Heart right ventricle (tissue), 16 donors: ENCODE measurements around the gene NEDD4L. TPM values are rescaled to one million over a fixed set of nuclear protein-coding genes. Genes with fewer than 3 reads are reported as not detected.
A peak's percentile ranks its signal among the peaks of the same experiment; 100 is the strongest.

ENCODE experiments used
- ATAC-seq, 8 donors: fragments of 200-7000 bp; cut with Tn5 transposase; one replicate each; pipeline ENCODE4 v1.9.1; 2020; ENCODE audit warnings: mild to moderate bottlenecking in 8 of 8, moderate library complexity in 8 of 8, moderate number of reproducible peaks in 1 of 8
- DNase-seq, 2 donors: peaks; one replicate each; pipeline ENCODE4 v3.0.0-alpha.2; 2020
- H3K27ac ChIP-seq, 10 donors: fragments of 200-600 bp; sonication (generic) in 2 of 10; one replicate each; pipeline versions ENCODE4 v1.5.0 to v1.8.0; 2020 to 2022; ENCODE audit warnings: mild to moderate bottlenecking in 3 of 10
- H3K27me3 ChIP-seq, 7 donors: fragments of 200-600 bp; one replicate each; pipeline ENCODE4 v1.8.0; 2021 to 2022; ENCODE audit warnings: mild to moderate bottlenecking in 2 of 7
- H3K36me3 ChIP-seq, 9 donors: fragments of 200-600 bp; sonication (generic) in 1 of 9; one replicate each; pipeline versions ENCODE4 v1.5.0 to v1.8.0; 2020 to 2022; ENCODE audit warnings: mild to moderate bottlenecking in 2 of 9
- H3K4me1 ChIP-seq, 9 donors: fragments of 200-600 bp; sonication (generic) in 1 of 9; one replicate each; pipeline versions ENCODE4 v1.5.0 to v1.8.0; 2020 to 2022; ENCODE audit warnings: mild to moderate bottlenecking in 4 of 9
- H3K4me3 ChIP-seq, 10 donors: fragments of 200-600 bp; sonication (generic) in 2 of 10; one replicate each; pipeline versions ENCODE4 v1.5.0 to v1.8.0; 2020 to 2022; ENCODE audit warnings: mild to moderate bottlenecking in 7 of 10, moderate library complexity in 2 of 10
- H3K9me3 ChIP-seq, 11 donors: fragments of 200-600 bp in 10 of 11; sonication (generic) in 2 of 11; one replicate each; pipeline versions ENCODE4 v1.5.0 to v1.8.0; 2013 to 2022; ENCODE audit warnings: mild to moderate bottlenecking in 2 of 11, control low read depth in 1 of 11, moderate library complexity in 1 of 11
- CTCF ChIP-seq, 9 donors: fragments of 200-600 bp; sonication (generic) in 2 of 9; IDR thresholded peaks; one replicate each; pipeline versions ENCODE4 v1.5.0 to v1.8.0; 2021 to 2022; ENCODE audit warnings: antibody characterized with exemption in 9 of 9, mild to moderate bottlenecking in 5 of 9, moderate library complexity in 1 of 9
- WGBS, 2 donors: extraction: QIAGEN DNeasy Blood & Tissue Kit; methylation state at CpG; one replicate each; pipeline ENCODE4 v1.1.7; 2013; ENCODE audit warnings: inconsistent platforms in 1 of 2; 5-methylcytosine and 5-hydroxymethylcytosine counted together
- intact Hi-C, 10 donors: fragments of 100-400 bp; cut with DNase I; formaldehyde crosslinking; loops; one replicate each; pipeline versions ENCODE4 v1.11.1 to v1.14.2; 2022
- polyA plus RNA-seq, 2 donors: library from polyadenylated mRNA; stranded (reverse); fragments of 200-250 nt; gene quantifications; one replicate each; pipeline ENCODE4 v1.2.3, GENCODE V29; 2013
- total RNA-seq, 10 donors: library from RNA; stranded (reverse); fragmentation: NEBNext Ultra II Directional in 3 of 10; extraction: Animal tissue kit (Norgen Biotek cat#: 25700) in 3 of 10; gene quantifications; one replicate each; pipeline versions ENCODE4 v1.2.1 to v1.2.4, GENCODE V29; 2021 to 2023
- donor health status: Arrhythmogenic right ventricular cardiomyopathy.
- donor health status: ischemic (EF 13 %, LVEDD 7.1; RV severe dilation, severe dysfunction).
- donor health status: healthy with polysubstance abuse.
- donor health status: DM: no; HTN: yes; CAD: no.
- donor health status: DM: no; HTN: no; CAD: no.
- donor health status: ischemic (EF 25% LVEDD 6.9; RV normal size, moderate dysfunction).
- donor health status: ischemic (EF 25% LVEDD 5.7; RV mildly dilated, moderate dysfunction).
- donor health status: healthy.
- donor health status: DM: yes; HTN: yes; CAD: no.
- donor health status: Ischemic cardiomyopathy.
- donor health status: ischemic (EF 35%, LVEDD 5.7; RV mildly dilated, moderate dysfunction).
- donor health status: nonischemic (EF 11% LVEDD 7.7; RV severe dilation, severe dysfunction).
- donor health status: DM: yes; HTN: yes; CAD: no.
- donor health status: PGD.
- donor health status: ischemic (EF 29% LVEDD 5.4; RV normal size, mild dysfunction).
- donor health status: nonischemic (EF 23%, LVEDD 6.1; RV moderate dilation, normal function).

Gene NEDD4L
- total and polyA plus RNA-seq, 12 donors, result 9.6 to 67.1 (median 49.4) TPM

- WGBS, 2 donors, result 4 to 8% methylated on average over 33 of the region's 33 CpGs
- ATAC-seq, result no peak
- intact Hi-C loops, result loop anchor here in 9 of 10 donors (2.0 to 10.0 kb wide), 8 partner anchors 72 to 421 kb away; partner anchors contain the start of gene NARS1 (in 1 of the 9)
- peak; percentile 8 to 17 for DNase-seq
- H3K9me3 ChIP-seq, result no peaks in the 10 kb centered on the region
- peaks cover 0 to 27% (median 0%) of the 10 kb centered on the region in 7 donors for H3K27me3 ChIP-seq
- H3K4me3 ChIP-seq, result peak overlapping the region; percentile 71 to 92 (median 86)
- H3K36me3 ChIP-seq, result no peaks in the 10 kb centered on the region
- no peak for TF ChIP-seq CTCF (IDR thresholded peaks at IDR 0.05)
- H3K27ac ChIP-seq, result peak overlapping the region in 2 of 10 donors; percentile 62 to 78
- H3K4me1 ChIP-seq, result peaks cover 4 to 30% (median 17%) of the 10 kb centered on the region in 9 donors
These were observed 1.4 kb downstream of the NEDD4L start for GRCh38 chr18:58045242-58046092.

GRCh38 chr18:58046093-58046793 lies 2.2 kb downstream of the NEDD4L start:
- Histone ChIP-seq H3K4me3 (peak overlapping the region in 6 of 10 donors; percentile 80 to 91 (median 86)), H3K4me1 (peaks cover 4 to 28% (median 17%) of the 10 kb centered on the region in 9 donors), H3K27me3 (peaks cover 0 to 27% (median 0%) of the 10 kb centered on the region in 7 donors), H3K36me3 (no peaks in the 10 kb centered on the region), H3K27ac (no peak overlapping the region), H3K9me3 (no peaks in the 10 kb centered on the region)
- no peak for DNase-seq
- intact Hi-C loops, result loop anchor here in 9 of 10 donors (5.0 to 10.0 kb wide), 7 partner anchors 71 to 421 kb away; partner anchors contain the start of gene NARS1 (in 1 of the 9)
- no peak for ATAC-seq
- no peak for TF ChIP-seq CTCF (IDR thresholded peaks at IDR 0.05)
- WGBS, 2 donors, result 54 to 60% methylated on average over 9 of the region's 9 CpGs

DNA sequence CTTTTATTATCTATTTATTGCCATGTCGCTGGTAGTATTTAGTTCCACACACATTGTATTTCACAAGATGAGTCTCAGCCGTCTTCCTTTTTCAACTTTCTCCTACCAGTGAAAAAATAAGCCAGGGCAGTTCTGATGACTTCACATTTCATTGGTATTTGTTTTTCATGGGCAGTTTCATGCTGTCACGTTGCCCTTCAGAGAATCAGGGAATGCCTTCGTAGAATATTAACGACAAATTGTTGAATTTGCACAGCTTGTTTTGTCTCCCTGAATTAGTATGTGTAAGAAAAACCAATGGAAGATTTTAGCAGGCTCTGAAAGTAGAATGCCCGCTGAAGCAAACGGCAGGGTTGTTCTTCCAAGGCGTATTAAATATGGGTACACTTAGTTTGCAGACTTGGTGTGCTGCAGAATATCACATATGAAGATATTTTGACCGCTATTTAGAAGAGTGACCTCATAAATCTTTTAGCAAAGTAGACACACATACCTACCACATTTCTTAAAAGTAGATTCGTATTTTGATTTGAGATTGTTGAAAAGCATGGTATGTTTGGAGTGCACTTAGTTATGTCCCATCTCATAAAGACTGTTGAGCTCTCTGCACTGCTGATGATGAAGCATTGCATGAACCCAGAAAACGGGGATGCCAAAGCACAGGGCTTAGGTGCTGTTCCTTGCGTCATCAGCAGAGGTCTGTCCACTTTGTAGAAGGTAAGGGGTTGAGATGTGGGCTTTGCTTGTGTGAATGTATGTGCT lies 2.9 kb downstream of the NEDD4L start:
- Histone ChIP-seq H3K4me3 (no peak overlapping the region), H3K4me1 (peaks cover 4 to 23% (median 18%) of the 10 kb centered on the region in 9 donors), H3K27me3 (peaks cover 0 to 24% (median 0%) of the 10 kb centered on the region in 7 donors), H3K9me3 (no peaks in the 10 kb centered on the region), H3K36me3 (no peaks in the 10 kb centered on the region), H3K27ac (no peak overlapping the region)
- ATAC-seq (no peak), DNase-seq (no peak)
- no peak for TF ChIP-seq CTCF (IDR thresholded peaks at IDR 0.05)
- 87% methylated on average over 12 of the region's 12 CpGs for WGBS, 2 donors
- intact Hi-C loops, result loop anchor here in 9 of 10 donors (5.0 to 10.0 kb wide), 7 partner anchors 70 to 422 kb away; partner anchors contain the start of gene NARS1 (in 1 of the 9)
